ENCODE measurements around the gene RILPL1. TPM values are rescaled to one million over a fixed set of nuclear protein-coding genes. Genes with fewer than 3 reads are reported as not detected.
"Not testable (repeated sequence)": the region's sequence is repeated elsewhere in the genome, so short reads cannot be mapped to it uniquely, and the experiment has no call there.

RILPL1 gene
- total RNA-seq, 6 experiments from 2014 or later, result 3.2 to 7.5 (median 5.3) TPM

- intact Hi-C loops (cut with DNase I), result no loop called here
- Histone ChIP-seq H3K9me3 (no peaks in the 10 kb centered on the region), H3K27me3 (no peaks in the 10 kb centered on the region), H3K4me1 (no peaks in the 10 kb centered on the region), H3K27ac (no peak overlapping the region), H3K36me3 (no peaks in the 10 kb centered on the region), H3K4me3 (no peak overlapping the region)
- no peak for DNase-seq
- TF ChIP-seq CTCF (IDR thresholded peaks at IDR 0.05) (no peak), POLR2A (IDR thresholded peaks at IDR 0.05) (no peak)
- ATAC-seq, result no peak
- WGBS (ENCODE audit: insufficient coverage, low coverage, low lambda C conversion rate, missing lambda C conversion rate), result 30% methylated on average over 4 of the region's 4 CpGs
These were observed 40.4 kb upstream of the RILPL1 start for GRCh38 chr12:123573870-123574269.

GRCh38 chr12:123572391-123572790 lies 38.9 kb upstream of the RILPL1 start:
- DNase-seq (no peak), ATAC-seq (no peak)
- Histone ChIP-seq H3K9me3 (no peaks in the 10 kb centered on the region), H3K27ac (no peak overlapping the region), H3K4me3 (no peak overlapping the region), H3K27me3 (no peaks in the 10 kb centered on the region), H3K4me1 (no peaks in the 10 kb centered on the region), H3K36me3 (no peaks in the 10 kb centered on the region)
- intact Hi-C loops (cut with DNase I), result no loop called here
- 75% methylated on average over 2 of the region's 2 CpGs for WGBS (ENCODE audit: insufficient coverage, low coverage, low lambda C conversion rate, missing lambda C conversion rate)
- TF ChIP-seq CTCF (IDR thresholded peaks at IDR 0.05) (no peak), POLR2A (IDR thresholded peaks at IDR 0.05) (no peak)

- DNase-seq (no peak), ATAC-seq (peak; percentile 52 to 75 (median 68))
- Histone ChIP-seq H3K36me3 (no peaks in the 10 kb centered on the region), H3K9me3 (no peaks in the 10 kb centered on the region), H3K27me3 (no peaks in the 10 kb centered on the region), H3K4me1 (no peaks in the 10 kb centered on the region), H3K4me3 (no peak overlapping the region), H3K27ac (no peak overlapping the region)
- intact Hi-C loops (cut with DNase I), result no loop called here
- WGBS (ENCODE audit: insufficient coverage, low coverage, low lambda C conversion rate, missing lambda C conversion rate), result 28% methylated on average over 3 of the region's 4 CpGs
- TF ChIP-seq CTCF (IDR thresholded peaks at IDR 0.05) (no peak), POLR2A (IDR thresholded peaks at IDR 0.05) (no peak)
These were observed 37.9 kb upstream of the RILPL1 start for GRCh38 chr12:123571343-123571813.

- TF ChIP-seq CTCF (IDR thresholded peaks at IDR 0.05) (no peak), POLR2A (IDR thresholded peaks at IDR 0.05) (no peak)
- intact Hi-C loops (cut with DNase I), result no loop called here
- no peak for DNase-seq
- Histone ChIP-seq H3K27ac (no peak overlapping the region), H3K27me3 (no peaks in the 10 kb centered on the region), H3K36me3 (no peaks in the 10 kb centered on the region), H3K9me3 (no peaks in the 10 kb centered on the region), H3K4me3 (no peak overlapping the region), H3K4me1 (no peaks in the 10 kb centered on the region)
- WGBS (ENCODE audit: insufficient coverage, low coverage, low lambda C conversion rate, missing lambda C conversion rate), result 36% methylated on average over 2 of the region's 3 CpGs
- ATAC-seq, result peak; percentile 34 to 53 (median 48)
These were observed 25.9 kb upstream of the RILPL1 start for GRCh38 chr12:123559468-123559867.

- H3K4me3 ChIP-seq; DNase-seq; H3K9me3 ChIP-seq; ATAC-seq; H3K36me3 ChIP-seq; H3K27ac ChIP-seq; intact Hi-C loops (cut with DNase I); H3K4me1 ChIP-seq; H3K27me3 ChIP-seq: not testable (repeated sequence)
- 100% methylated on average over 3 of the region's 14 CpGs for WGBS (ENCODE audit: insufficient coverage, low coverage, low lambda C conversion rate, missing lambda C conversion rate)
These were observed 25.0 kb upstream of the RILPL1 start for GRCh38 chr12:123558487-123558886.

- DNase-seq; H3K27me3 ChIP-seq; H3K4me3 ChIP-seq; H3K27ac ChIP-seq; intact Hi-C loops (cut with DNase I); ATAC-seq; H3K9me3 ChIP-seq; H3K36me3 ChIP-seq; H3K4me1 ChIP-seq: not testable (repeated sequence)
- WGBS (ENCODE audit: insufficient coverage, low coverage, low lambda C conversion rate, missing lambda C conversion rate), result 65% methylated on average over 4 of the region's 5 CpGs
These were observed 21.3 kb upstream of the RILPL1 start for GRCh38 chr12:123554843-123555242.

GRCh38 chr12:123554136-123554535 lies 20.6 kb upstream of the RILPL1 start:
- H3K4me1 ChIP-seq; H3K4me3 ChIP-seq; H3K9me3 ChIP-seq; H3K27me3 ChIP-seq; H3K36me3 ChIP-seq; H3K27ac ChIP-seq; DNase-seq; ATAC-seq; intact Hi-C loops (cut with DNase I): not testable (repeated sequence)
- 31% methylated on average over 1 of the region's 2 CpGs for WGBS (ENCODE audit: insufficient coverage, low coverage, low lambda C conversion rate, missing lambda C conversion rate)

All from right lobe of liver (tissue), 6 donors.